Ecto neural progenitor cell (in vitro differentiated cells): ENCODE results near the gene CELF4.

Experiments
- DNase-seq: peaks from one replicate; pipeline ENCODE4 v3.0.0-alpha.2; 2018; ENCODE audit warnings: low spot score

Gene CELF4

GRCh38 chr18:37316468-37316867 is 249.1 kb downstream of the CELF4 start:
- no peak for DNase-seq

GRCh38 chr18:37315935-37316334 is 249.7 kb downstream of the CELF4 start:
- no peak for DNase-seq

GRCh38 chr18:37314534-37314933 is 251.1 kb downstream of the CELF4 start:
- DNase-seq = no peak

- DNase-seq = no peak
Measured at GRCh38 chr18:37313624-37314023, 252.0 kb downstream of the CELF4 start.

GRCh38 chr18:37309861-37310260 is 255.7 kb downstream of the CELF4 start:
- DNase-seq = no peak

- DNase-seq = no peak
Measured at GRCh38 chr18:37309059-37309458, 256.5 kb downstream of the CELF4 start.

- no peak for DNase-seq
Measured at GRCh38 chr18:37307181-37307580, 258.4 kb downstream of the CELF4 start.

GRCh38 chr18:37306432-37306831 is 259.2 kb downstream of the CELF4 start:
- DNase-seq = no peak

- DNase-seq = no peak
Measured at GRCh38 chr18:37305066-37305465, 260.5 kb downstream of the CELF4 start.

- DNase-seq = no peak
Measured at GRCh38 chr18:37304012-37304680, 261.5 kb downstream of the CELF4 start.

GRCh38 chr18:37303009-37303408 is 262.6 kb downstream of the CELF4 start:
- DNase-seq = no peak

GRCh38 chr18:37302519-37302918 is 263.1 kb downstream of the CELF4 start:
- DNase-seq = no peak

- no peak for DNase-seq
Measured at GRCh38 chr18:37299471-37300304, 265.9 kb downstream of the CELF4 start.

- no peak for DNase-seq
Measured at GRCh38 chr18:37298816-37299215, 266.8 kb downstream of the CELF4 start.

- DNase-seq = no peak
Measured at GRCh38 chr18:37297106-37297505, 268.5 kb downstream of the CELF4 start.

- DNase-seq = peak; percentile 84
Measured at GRCh38 chr18:37294951-37295350, 270.6 kb downstream of the CELF4 start.

- DNase-seq = no peak
Measured at GRCh38 chr18:37293359-37293758, 272.2 kb downstream of the CELF4 start.

- no peak for DNase-seq
Measured at GRCh38 chr18:37289423-37289822, 276.2 kb downstream of the CELF4 start.

- DNase-seq = no peak
Measured at GRCh38 chr18:37287601-37288000, 278.0 kb downstream of the CELF4 start.

- no peak for DNase-seq
Measured at GRCh38 chr18:37286801-37287200, 278.8 kb downstream of the CELF4 start.

GRCh38 chr18:37285825-37286224 is 279.8 kb downstream of the CELF4 start:
- DNase-seq = no peak

- no peak for DNase-seq
Measured at GRCh38 chr18:37284260-37284659, 281.3 kb downstream of the CELF4 start.

GRCh38 chr18:37282386-37283037 is 283.1 kb downstream of the CELF4 start:
- no peak for DNase-seq
